Skeletal muscle cell (primary cell): ENCODE measurements around the gene PAEP.

Experiments used
- DNase-seq: peaks from one replicate; pipeline ENCODE4 v3.0.0-alpha.2; 2010; ENCODE audit warnings: low read depth
- H3K4me3 ChIP-seq: 2 replicates; pipeline ENCODE4 v1.5.1; 2011; ENCODE audit warnings: low read depth, mild to moderate bottlenecking, control low read depth, low read length, moderate library complexity

PAEP gene

GRCh38 chr9:135588886-135589595, 27.5 kb downstream of the PAEP start:
- no peak overlapping the region for H3K4me3 ChIP-seq
- DNase-seq: no peak

- no peak for DNase-seq
- H3K4me3 ChIP-seq: no peak overlapping the region
Measured at GRCh38 chr9:135589596-135590485, 28.3 kb downstream of the PAEP start.

- DNase-seq: no peak
- H3K4me3 ChIP-seq: no peak overlapping the region
Measured at GRCh38 chr9:135590486-135591079, 29.0 kb downstream of the PAEP start.

- H3K4me3 ChIP-seq: no peak overlapping the region
- no peak for DNase-seq
Measured at GRCh38 chr9:135591506-135592330, 30.2 kb downstream of the PAEP start.

DNA sequence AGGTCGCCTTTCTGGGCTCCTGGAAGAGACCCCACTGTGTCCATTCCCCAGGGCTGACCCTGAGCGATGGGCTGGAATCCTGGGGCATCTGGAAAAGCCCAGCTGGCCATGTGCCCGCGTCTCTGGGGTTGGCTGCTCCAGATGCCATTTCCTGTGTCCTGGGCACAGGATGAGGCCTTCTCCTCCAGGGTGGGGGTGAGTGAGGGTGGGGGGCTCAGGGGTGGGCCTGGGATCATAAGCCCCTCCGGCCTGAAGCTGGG, 30.7 kb downstream of the PAEP start:
- no peak overlapping the region for H3K4me3 ChIP-seq
- no peak for DNase-seq

GRCh38 chr9:135592625-135593024, 31.1 kb downstream of the PAEP start:
- no peak overlapping the region for H3K4me3 ChIP-seq
- DNase-seq: no peak

DNA sequence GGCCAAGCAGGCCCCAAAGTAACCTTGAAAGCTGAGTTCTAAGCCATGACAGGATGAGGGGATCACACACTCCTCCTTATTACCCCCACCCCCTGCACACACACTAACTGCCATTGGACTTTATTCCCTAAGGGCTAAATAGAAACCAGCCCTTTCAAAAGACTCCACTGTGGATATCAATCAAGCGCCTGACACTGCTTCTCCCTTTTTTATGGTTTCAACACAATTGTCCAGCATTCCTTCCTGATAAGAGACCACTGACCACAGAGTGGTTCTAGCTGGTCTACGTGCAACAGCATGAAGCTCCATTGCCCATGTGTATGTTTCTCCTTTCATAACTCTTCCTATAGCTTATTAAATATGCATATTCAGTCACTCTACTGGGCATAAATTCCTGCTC, 34.7 kb downstream of the PAEP start:
- DNase-seq: no peak
- H3K4me3 ChIP-seq: no peak overlapping the region

DNA sequence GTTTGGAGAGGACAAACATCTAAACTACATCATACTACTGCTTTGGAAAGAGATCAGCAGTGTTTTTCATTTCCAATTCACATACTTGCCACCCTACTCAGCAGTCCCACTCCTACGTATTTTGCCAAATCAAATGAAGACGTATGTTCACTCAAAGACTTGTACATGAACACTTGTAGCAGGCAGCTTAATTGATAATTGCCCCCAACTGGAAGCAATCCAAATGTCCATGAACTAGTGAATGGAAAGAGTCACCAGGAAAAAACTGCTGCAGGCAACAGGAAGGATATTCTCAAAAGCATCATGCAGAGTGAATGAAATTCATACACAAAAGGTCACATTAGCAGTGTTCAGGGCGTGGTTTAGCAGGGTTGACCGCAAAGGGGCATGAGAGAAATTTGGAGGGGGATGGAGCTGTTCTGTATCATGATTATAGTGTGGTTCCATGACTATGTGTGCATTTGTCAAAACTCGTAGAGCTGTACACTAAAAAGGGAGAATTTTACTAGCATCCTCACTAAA, 38.8 kb downstream of the PAEP start:
- H3K4me3 ChIP-seq: no peak overlapping the region
- DNase-seq: no peak

DNA sequence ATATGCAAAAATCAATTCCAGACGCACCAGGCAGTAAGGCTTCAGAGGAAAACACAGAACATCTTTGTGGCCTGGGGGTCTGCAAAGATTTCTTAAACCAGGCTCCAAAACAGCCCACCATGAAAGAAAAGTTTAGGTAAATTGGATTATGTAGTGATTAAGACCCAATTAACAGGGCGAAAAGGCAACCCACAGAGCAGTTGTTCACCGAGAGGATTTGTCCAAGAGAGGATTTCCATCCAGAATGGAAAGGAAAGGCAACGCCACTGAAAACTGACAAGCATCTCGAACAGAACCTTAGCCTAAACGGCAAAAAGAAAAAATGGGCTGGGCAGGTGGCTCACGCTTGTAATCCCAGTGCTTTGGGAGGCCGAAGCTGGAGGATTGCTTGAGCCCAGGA, 40.4 kb downstream of the PAEP start:
- DNase-seq: no peak
- H3K4me3 ChIP-seq: no peak overlapping the region

DNA sequence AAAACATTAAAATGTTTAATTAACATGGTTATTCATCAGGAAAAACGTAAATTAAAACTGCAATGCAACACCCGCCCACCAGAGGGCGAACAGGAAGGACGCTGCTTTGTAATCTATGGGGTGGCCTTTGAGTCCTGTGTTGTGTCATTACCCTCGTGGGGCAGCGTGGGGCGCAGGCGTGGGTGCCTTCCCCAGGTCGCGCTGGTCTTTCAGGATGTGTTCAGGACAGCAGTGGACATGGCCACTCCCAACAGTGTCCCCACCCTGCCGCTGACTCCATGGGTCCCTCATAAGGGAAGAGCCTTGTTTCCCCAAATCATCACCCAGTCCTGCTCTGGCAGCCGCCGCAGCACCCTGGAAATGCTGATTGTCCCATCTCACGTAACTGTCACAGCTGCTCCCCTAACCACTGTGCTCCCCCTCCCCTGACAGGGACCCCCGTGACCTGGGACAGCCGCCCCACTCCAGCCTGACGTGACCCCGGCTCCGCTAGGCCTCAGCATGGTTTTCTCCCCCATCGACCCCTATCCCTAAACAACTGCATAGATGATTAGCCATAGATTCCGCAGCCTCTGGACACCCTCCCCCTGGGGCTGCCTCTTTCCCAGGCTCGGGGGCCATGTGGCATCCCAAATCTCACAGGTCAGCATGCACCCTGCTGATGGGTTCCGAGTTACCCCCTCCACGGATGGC, 41.4 kb downstream of the PAEP start:
- DNase-seq: no peak
- H3K4me3 ChIP-seq: no peak overlapping the region

- DNase-seq: no peak
- no peak overlapping the region for H3K4me3 ChIP-seq
Measured at GRCh38 chr9:135604437-135605237, 43.1 kb downstream of the PAEP start.

- H3K4me3 ChIP-seq: no peak overlapping the region
- DNase-seq: no peak
Measured at GRCh38 chr9:135605238-135605781, 43.8 kb downstream of the PAEP start.

GRCh38 chr9:135606885-135607259, 45.3 kb downstream of the PAEP start:
- H3K4me3 ChIP-seq: no peak overlapping the region
- no peak for DNase-seq

GRCh38 chr9:135607401-135608293, 46.1 kb downstream of the PAEP start:
- DNase-seq: no peak
- H3K4me3 ChIP-seq: no peak overlapping the region

- no peak for DNase-seq
- H3K4me3 ChIP-seq: no peak overlapping the region
Measured at GRCh38 chr9:135608294-135608998, 46.9 kb downstream of the PAEP start.

- DNase-seq: no peak
- H3K4me3 ChIP-seq: no peak overlapping the region
Measured at GRCh38 chr9:135608999-135609317, 47.4 kb downstream of the PAEP start.
